Forelimb muscle (tissue), 1 donor: ENCODE data around the gene AMZ1. TPM values are rescaled to one million over a fixed set of nuclear protein-coding genes. Genes with fewer than 3 reads are reported as not detected.

ENCODE experiments used
- DNase-seq: peaks from one replicate; pipeline ENCODE4 v3.0.0-alpha.2; 2013; ENCODE audit warnings: low read depth
- polyA plus RNA-seq: library from polyadenylated mRNA; unstranded; fragments of 120-200 nt; gene quantifications from one replicate; pipeline ENCODE4 v1.2.1, GENCODE V29; 2013; ENCODE audit not compliant: insufficient read length

AMZ1 gene
- polyA plus RNA-seq, 1 donor: 0.29 TPM

- no peak for DNase-seq
These were observed 36.7 kb upstream of the AMZ1 start for GRCh38 chr7:2651336-2651735.

- DNase-seq: no peak
These were observed 35.9 kb upstream of the AMZ1 start for GRCh38 chr7:2651847-2652735.

DNA sequence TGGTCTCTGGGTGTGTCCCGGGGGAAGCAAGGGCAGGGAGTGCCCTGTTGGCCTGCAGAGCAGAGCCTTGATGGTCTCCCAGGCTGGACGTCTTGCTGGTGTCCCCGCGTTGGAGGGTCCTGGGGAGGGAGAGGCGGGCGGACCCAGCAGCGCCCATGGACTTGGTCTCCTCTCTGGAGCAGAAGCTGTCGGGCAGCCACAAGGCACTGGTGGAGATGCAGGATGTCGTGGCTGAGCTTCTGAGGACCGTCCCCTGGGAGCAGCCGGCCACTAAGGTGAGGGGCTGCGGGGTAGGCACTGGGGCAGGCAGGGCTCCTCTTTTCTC is 35.3 kb upstream of the AMZ1 start:
- DNase-seq: no peak

- DNase-seq: no peak
These were observed 33.9 kb upstream of the AMZ1 start for GRCh38 chr7:2654059-2654458.

DNA sequence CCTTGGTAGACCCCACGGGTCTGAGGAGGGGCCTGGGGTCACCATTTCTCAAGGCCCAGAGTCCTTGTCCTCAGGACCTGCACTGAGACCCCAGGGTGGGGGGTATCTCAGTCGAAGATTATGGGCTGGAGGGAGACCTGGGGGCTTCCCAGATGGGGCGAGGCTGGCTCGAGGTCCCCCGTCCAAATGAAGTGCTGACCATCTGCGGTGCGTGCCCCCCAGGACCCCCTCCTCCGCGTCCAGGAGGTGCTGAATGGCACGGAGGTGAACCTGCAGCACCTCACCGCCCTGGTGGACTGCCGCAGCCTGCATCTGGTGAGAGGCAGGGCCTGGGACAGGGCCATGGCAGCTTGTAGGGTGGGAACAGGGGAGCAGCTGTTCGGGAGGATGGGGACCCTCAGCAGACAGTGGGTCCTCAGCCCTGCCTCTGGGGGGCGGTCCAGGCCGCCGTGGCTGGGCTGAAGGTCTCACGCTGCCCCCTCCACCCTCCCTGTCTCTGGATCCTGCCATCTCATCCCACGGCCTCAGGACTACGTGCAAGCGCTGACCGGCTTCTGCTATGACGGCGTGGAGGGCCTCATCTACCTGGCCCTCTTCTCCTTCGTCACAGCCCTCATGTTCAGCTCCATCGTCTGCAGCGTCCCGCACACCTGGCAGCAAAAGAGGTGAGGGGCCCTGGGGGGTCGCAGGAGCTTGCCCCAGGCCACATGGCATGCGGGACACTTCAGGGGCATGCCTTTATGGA is 32.0 kb upstream of the AMZ1 start:
- no peak for DNase-seq

DNA sequence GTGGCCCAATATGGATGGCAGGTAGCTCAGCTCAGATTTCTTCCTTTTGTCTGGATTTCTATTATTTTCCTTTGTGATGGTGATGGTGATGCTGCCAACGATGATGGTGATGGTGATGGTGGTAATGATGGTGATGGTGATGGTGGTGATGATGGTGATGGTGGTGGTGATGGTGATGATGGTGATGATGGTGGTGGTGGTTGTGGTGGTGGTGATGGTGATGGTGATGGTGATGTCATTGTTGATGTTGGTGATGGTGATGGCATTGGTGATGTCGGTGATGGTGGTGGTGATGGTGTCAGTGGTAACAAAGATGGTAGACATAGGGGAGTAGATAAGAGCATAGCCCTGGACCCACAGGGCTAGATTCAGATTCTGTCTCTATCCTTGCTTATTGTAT is 30.8 kb upstream of the AMZ1 start:
- no peak for DNase-seq

DNA sequence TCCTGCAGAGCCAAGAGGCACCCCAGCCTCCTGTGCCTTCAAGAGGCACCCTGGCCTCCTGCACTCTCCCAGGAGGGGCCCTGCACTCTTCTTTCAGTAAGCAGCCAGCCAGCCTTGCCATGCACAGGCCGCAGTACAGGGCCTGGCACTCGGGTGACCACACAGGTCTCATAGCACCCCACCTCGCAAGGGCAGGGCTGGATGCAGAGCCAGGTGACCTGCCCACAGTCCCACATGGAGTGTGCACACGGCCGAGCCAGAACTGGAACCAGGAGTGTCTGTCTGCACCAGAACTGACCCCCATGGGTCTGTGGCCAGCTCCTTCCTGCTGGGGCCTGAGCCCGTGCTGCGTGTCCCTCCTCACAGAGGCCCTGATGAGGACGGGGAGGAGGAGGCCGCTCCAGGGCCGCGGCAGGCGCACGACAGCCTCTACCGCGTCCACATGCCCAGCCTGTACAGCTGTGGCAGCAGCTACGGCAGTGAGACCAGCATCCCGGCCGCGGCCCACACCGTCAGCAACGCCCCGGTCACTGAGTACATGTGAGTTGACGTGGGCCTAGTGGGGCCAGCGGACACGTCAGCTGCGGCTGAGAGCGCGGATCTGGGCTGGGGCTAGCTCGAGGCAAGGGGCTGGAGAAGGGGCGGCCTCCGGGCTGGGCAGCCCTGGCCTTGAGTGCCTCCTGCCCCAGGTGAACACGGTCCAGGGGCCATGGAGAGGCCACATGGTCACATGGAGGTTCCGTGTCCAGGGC is 29.9 kb upstream of the AMZ1 start:
- no peak for DNase-seq

DNA sequence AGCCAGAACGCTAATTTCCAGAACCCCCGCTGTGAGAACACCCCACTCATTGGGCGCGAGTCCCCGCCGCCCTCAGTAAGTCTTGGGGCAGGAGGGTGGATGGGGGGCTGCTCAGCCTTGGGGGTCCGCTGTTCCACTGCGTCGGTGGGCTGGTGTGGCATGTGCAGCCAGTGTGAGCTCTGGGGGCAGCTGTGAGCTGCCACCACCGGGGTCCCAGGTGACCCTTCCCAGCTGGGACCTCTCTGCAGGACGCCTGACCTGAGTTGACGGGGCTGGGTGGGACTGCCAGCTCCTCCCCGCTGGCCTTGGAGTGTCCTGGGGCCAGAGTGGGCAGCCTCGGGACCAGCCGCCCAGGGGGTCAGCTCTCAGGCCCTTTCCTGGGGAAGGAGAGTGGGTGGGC is 29.1 kb upstream of the AMZ1 start:
- DNase-seq: no peak

- DNase-seq: no peak
These were observed 28.2 kb upstream of the AMZ1 start for GRCh38 chr7:2659556-2660358.

- DNase-seq: no peak
These were observed 27.5 kb upstream of the AMZ1 start for GRCh38 chr7:2660359-2661095.

- DNase-seq: no peak
These were observed 26.9 kb upstream of the AMZ1 start for GRCh38 chr7:2661096-2661449.

DNA sequence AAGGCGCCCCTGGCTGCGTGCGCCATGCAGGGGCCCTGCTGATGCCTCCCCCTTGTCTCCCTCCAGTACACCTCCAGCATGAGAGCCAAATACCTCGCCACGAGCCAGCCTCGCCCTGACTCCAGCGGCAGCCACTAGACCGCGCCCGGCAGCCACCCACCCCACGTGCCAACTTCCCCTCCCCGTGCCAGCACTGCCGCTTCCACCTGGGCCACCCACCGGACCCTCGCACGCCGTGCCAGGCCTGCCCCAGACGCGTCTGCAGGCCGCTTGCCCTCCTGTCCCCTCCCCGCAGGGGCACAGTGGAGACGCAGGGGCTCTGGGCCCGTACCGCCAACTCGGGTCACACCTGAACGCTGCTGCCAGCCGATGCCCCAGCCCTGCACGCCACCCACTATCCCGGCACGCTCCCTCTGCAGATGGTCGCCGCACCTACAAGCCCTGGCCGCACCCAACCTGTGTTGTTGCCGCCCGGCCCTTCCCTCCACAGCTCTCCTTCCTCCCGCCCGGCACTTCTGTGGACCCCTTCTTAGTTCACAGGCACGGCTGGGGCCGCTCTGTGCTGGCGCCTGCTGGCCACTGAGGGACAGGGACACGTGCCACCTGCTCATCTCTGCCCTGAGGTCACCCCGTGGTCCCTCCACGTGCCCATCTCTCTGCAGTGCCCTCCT is 26.3 kb upstream of the AMZ1 start:
- no peak for DNase-seq

GRCh38 chr7:2662273-2663120 is 25.5 kb upstream of the AMZ1 start:
- no peak for DNase-seq

- no peak for DNase-seq
These were observed 24.7 kb upstream of the AMZ1 start for GRCh38 chr7:2663121-2663886.

DNA sequence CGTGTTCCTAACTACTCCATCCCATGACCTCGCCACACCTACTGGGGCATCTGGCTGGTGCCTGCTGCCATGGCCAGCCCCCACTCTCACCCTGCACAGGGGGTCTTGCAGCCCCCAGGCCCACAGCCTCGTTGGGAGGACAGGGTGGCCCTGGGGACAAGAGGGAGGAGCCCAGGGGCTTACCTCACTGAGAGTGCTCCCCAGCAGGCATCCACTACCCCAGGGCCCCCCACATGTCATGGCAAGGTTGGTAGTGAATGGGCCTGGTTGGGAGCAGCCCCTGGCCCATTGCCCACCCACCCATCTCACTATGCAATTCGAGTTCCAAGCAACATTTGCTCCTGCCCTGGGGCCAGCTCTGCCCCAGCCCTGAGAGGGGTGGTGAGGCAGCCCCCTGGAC is 24.0 kb upstream of the AMZ1 start:
- DNase-seq: no peak

DNA sequence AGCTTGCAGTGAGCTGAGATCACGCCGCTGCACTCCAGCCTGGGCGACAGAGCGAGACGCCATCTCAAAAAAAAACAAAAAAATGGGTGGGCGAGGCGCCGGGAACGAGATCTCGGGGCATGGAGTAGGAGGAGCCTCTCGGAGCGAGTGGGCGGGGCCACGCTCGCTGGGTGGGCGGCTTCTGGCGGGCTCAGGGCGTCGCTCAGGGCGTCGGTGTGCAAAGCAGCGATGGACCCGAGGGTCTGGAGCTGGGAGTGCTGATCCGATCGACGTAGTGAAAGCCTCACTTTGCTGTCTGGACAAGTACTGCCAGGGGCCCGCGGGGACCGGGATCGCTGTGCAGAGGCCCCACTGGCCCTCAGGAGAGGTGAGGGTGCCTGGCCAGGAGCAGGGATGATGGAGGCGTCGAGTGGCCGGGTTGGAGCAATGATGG is 22.6 kb upstream of the AMZ1 start:
- no peak for DNase-seq

DNA sequence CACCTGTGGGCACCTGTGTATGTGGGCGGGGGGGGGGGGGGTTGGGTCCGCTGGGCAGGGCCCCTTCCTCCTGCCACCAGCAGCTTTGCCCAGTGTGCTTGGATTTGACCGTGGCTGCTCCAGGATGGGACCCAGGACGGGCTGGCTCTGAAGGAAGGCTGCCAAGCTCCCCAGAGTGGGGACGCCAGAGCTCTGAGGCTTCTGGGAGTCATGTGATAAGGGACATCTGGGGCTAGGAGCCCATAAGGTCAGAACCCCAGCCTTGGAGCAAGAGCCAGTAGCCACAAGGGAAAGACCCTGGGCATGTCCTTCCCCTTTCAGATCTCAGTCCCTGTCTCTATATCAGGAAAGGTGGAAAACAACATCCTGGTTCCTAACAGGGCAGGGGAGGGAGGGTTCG is 21.8 kb upstream of the AMZ1 start:
- no peak for DNase-seq

DNA sequence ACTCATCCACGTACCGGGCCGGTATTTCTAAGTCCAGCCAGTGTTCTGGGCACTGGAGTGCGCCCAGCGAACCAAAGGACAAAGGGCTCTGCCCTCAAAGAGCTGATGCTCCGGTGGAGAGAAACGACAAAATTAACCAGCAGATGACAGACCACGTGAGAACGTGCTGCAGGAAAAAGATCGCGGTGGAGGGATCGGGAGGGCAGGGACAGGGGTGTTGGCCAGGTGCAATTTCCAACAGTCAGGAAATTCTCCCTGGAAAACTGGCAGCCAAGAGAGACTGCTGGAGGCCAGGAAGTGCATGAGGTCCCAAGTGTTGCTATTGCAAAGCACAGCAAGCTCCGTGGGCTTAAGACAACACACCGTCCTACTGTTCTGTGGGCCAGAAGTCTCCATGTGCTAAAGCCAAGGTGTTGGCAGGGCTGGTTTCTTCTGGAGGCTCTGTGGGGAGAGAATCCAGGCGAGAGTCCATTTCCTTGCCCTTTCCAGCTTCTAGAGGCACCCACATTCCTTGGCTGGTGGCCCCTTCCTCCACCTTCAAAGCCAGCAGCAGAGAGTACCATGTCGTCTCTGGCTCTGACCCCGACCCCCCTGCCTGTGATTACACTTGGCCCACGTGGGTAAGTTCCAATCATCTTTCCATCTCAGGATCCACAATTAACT is 21.3 kb upstream of the AMZ1 start:
- DNase-seq: no peak
